Right lobe of liver (tissue), 4 donors: ENCODE measurements around the gene ZNF574.

ENCODE experiments used
- CTCF ChIP-seq, 4 donors: fragments of 200-600 bp in 3 of 4; fragments of 450-650 bp in 1 of 4; IDR thresholded peaks; one replicate each; pipeline versions ENCODE4 v1.5.1 to v1.8.0; 2016 to 2022; ENCODE audit warnings: antibody characterized with exemption in 4 of 4, mild to moderate bottlenecking in 2 of 4
- POLR2A ChIP-seq: fragments of 450-650 bp; IDR thresholded peaks from one replicate; pipeline ENCODE4 v1.6.1; 2017; ENCODE audit warnings: antibody characterized with exemption, mild to moderate bottlenecking
- donor health status: DM: no; HTN: no; CAD: no.
- donor health status: DM: no; HTN: no; CAD: no.
- donor health status: DM: no; HTN: yes; CAD: no.

GRCh38 chr19:42032431-42032830 lies 43.5 kb upstream of the ZNF574 start:
- TF ChIP-seq CTCF (IDR thresholded peaks at IDR 0.05), result no peak
- no peak for TF ChIP-seq POLR2A
